AG20443 (cell line): ENCODE data around the gene RASAL3.

Experiments used
- DNase-seq: peaks from one replicate; pipeline ENCODE4 v3.0.0; 2012; ENCODE audit warnings: low spot score, mixed read lengths

RASAL3 gene

DNA sequence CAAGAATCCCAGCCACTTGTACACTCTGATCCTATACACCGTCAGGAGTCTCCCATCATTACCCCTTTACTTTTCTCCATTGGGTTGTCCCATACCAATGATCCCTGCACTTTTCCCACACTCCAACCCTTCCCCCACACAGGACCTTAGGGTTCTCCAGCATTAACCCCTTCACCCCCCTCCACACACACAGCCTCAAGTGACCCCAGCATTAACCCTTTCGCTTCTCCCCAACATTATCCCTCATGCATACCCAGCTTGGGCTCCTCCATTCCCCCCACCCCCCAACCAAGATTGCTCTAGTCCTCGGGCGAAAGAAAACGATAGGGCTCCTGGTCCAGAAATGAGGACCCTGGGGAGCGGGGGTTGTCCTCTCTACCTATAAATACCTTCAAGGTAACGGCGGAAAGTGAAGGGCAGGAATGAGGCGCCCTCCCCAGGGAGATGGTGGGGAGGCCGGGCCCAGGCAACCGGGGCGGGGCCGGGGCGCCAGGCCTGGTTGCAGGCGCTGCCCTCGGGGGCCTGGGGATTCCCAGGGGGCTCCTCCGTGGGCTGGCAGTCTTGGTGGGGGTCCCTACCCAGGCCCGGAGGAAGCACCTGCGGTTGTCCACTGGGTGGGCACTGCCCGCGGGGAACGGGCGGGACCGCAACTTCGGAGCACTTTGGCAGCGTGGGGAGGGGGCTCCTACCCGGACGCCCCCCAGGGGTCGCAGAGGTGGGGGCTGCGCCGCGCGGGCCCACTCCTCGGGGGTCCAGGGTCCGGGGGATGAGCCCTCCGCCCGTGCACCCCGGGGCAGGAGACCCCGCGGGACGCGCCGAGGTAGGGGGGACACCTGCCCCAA is 15.3 kb downstream of the RASAL3 start:
- no peak for DNase-seq

DNA sequence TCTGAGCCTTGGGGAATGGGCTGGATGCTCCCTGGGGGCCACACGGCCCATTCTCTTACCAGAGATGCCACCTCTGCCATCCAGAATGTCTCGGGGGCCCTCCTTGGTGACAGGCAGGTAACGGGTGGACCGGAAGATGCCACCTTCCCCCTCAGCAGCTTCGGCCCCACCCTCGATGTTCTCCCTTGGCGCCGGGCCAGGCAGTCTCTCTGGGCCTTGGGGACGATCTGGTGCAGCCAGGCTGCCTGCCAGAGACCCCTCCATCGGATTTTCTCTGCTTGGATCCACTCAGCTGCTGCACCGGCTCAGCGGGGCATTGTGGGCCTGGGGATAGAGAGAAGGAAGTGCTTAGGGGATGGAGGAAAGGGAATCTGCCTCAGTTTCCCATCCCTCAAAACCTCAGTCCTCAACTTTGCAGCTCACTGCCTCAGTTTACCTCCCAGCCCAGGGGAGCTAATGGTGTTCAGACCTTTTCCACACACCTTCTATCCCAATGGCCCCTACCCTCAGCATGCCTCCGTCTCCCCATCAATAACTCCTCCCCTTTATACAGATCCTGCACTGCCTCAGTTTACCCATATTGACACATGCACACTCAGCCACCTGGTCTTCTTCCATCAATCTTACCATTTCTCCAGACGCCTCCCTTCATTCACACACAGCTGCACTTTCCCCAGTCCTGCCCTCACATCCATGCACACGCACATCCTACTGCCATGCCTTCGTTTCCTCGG is 16.1 kb downstream of the RASAL3 start:
- no peak for DNase-seq

DNA sequence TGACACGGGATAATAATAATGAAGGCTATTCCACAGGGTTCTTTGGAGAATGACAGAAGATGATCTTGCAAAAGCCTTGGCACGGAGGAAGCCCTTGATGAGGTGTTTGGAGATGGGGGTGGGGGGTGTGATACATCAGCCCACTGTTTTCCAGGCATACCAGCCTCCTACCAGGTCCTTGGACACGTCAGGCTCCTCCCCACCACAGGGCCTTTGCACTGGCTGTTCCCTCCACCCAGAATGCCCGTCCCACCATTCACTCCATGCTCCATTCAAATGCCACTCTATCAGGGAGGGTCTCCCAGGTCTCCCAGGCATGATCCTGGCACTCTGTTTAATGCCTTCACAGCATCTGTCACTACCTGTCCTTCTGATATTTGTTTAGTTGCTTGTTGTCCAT is 17.3 kb downstream of the RASAL3 start:
- DNase-seq: no peak

DNA sequence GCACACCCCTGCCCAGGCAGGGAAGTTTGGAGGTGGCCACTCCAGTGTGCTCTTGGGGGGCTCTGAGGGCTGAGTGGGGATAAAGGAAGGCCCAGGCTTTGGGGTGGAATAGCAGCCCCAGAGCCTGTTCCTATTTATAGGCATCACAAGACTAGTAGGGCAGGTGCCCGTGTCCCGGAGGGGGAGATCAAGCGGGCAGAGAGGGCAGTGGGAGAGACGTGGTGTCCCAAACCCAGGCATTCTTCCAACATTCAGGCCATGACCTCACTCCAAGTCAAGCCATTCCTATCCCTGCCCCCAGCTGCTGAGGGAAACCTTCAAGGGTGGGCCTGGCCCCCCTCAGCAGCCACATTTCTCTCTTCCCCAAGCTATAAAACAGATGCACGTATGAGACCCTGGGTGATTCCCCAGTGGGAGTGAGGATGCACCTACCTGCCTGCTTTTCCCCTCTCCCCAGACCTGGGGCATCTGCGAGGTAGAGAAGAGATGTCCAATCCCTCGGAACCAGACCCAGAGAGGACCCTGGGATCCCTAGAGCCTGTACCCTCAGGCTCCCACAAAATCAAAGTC is 18.5 kb downstream of the RASAL3 start:
- DNase-seq: no peak

DNA sequence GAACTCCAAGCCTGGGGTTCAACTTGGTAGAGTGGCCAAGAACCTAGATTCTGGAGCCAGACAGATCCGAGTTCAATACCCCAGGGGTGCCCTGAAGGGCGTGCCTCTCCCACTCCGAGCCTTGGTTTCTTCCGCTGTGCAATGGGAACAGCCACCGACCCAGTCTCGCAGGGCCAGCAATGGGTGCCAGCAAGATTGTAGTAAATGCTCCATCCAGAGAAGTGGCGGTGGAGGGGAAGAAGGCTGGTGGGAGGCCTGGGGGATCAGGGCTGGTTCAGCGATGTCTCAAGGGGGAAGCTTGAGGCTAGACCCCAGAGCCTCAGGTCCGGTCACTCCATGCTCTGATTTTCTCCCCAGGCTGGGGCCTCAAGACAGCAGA is 19.1 kb downstream of the RASAL3 start:
- DNase-seq: no peak

DNA sequence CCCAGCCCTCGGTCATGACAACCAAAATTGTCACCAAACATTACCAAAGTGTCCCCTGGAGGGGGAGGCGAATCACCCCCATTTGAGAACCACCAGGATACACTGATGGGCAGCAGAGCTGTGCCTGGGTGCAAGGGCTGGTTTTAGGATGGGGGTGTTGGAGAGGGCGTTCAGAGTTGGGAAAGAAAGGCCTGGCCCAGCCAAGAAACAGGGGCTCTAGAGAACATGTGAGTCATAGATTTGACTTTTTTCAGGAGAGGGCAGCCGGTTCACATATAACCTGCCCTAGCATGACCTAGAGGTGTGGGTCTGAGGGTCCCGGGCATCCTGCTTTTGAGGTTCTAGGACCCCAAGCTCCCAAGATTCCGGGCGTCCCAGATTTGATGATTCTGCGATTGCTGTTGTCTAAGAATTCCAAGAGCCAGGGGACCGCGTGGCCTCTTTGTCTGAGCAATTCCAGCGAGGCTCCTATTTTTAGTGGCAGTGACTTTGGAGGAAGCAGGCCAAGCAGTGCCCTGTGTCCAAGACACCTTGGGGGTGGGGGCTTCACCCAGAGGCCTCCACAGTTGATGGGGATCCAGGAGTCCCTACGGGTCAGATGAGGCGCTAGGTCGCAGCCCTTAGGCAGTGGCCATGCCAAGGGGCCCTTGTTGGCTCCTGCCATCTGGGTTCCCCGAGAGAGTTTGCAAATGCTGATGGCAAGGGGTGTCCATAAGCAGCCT is 19.7 kb downstream of the RASAL3 start:
- DNase-seq: no peak

DNA sequence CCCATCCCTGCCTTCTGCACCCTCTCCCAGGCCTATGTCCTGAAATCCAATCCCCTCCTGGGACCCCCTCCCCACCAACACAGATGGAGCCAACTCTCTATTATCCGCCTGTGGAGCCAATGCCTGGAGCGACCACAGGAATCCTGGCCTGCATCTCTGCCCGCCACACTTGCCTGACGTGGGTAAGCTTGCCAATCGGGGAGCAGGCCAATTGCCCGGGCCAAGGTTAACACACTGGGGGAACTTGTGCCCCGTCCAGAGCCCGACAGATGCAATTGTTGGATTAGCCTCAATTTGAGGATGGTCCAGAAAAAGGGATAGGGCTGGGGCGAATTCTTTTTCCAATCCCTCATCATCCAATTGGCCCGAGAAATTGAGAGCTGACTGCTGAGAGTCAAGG is 20.5 kb downstream of the RASAL3 start:
- DNase-seq: no peak

DNA sequence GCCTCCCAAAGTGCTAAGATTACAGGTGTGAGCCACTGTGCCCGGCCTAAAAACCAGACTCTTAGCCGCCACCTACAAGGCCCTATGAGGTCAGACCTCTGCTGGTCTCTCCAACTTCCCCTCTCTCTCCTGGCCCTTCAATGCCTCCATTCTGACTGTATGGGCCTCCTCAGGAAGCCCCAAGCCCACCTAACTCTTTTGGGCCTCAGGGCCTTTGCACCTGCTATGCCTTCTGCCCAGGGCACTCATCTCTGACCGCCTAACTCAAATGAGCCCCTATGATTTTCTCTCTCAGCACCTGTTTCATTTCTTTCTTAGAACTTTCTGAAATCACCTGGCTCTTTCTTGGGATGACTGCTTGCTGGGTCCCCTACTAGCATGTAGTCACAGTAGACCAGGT is 21.0 kb downstream of the RASAL3 start:
- DNase-seq: no peak

DNA sequence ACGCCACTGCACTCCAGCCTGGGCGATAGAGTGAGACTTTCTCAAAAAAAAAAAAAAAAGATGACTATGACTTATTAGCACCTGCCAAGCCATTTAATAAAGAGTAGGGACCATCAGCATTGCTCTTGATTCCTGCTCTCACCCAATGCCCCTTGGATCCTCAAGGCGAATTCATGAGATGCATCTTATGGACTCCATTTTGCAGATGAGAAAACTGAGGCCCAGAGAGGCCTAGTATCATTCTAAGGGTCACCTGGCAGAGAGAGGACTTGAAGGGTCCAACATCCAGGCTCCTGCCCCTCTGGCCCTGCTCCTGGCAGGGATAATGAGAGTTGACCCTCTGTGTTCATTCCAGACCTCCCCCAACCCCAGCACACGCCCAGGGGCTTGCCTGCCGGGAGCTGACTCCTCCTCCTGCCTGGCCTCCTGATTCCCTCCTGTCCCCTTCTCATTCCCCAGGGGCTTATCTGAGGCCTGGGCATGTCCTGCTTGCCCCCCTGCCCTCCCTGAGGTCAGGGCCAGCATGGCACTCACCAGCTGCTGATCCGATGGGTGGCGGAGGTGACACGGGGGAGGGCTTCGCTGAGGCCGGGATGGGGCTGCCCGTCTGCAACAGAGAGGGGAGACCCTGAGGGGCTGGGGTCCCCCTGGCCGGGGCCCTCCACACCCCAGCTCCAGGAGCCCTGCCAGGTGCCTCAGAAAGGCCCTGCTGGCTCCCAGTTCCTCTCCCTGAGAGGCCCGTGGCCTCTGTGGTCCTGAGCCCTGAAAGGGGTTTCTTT is 22.0 kb downstream of the RASAL3 start:
- DNase-seq: no peak

DNA sequence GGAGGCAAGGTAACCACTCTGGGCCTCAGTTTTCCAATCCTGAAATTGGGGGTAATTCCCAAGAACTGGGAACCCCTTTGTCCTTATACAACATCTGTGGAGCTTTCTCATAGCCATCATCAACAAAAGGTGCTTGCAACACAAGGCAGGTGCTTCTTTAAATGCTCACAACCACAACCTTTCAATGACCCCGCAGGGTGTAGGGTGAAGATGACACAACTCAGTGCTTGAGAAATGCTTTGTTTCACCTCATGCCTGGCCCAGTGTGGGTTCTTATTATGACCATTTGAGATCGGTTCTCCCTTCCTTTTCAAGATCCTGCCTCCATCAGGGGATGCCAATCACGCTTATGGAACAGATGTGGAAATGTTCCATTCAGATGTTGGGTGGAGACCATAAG is 23.0 kb downstream of the RASAL3 start:
- DNase-seq: no peak

DNA sequence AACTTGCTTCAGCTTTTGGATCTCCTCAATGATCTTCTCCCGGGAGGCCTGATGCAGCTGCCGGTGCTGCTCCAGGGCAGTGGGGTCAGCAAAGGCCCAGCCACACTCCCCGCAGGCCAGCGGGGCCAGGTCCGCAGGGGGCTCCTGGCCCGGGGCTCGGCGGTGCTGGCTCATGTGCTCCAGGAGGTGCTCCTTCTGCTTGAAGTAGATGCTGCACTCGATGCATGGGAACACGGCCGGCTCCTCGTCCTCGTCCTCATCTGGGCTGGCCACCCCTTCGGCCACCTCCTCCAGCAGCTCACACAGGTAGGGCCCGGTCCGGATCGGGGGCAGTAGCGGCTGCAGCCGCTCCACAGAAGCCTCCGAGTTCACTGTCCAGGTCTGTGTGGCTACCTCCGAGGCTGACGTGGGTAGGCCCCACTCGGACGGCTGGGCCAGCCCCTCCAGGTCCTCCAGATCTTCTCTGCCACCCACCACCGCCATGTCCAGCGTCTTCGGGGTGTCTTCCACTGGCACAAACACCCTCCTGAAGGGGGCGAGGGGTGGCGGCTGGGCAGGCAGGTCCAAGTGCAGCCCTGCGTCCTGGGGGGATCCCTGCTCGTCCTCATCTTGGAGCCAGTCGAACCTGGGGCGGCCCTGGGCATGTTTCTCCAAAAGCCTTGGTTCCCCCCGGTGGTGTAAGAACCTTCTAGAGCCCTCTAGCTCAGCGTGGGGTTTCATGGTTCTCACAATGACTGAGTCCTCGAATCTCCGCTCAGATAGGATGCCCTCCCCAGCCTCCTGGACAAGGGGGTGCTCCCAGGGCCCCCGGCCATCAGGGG is 24.3 kb downstream of the RASAL3 start:
- no peak for DNase-seq

DNA sequence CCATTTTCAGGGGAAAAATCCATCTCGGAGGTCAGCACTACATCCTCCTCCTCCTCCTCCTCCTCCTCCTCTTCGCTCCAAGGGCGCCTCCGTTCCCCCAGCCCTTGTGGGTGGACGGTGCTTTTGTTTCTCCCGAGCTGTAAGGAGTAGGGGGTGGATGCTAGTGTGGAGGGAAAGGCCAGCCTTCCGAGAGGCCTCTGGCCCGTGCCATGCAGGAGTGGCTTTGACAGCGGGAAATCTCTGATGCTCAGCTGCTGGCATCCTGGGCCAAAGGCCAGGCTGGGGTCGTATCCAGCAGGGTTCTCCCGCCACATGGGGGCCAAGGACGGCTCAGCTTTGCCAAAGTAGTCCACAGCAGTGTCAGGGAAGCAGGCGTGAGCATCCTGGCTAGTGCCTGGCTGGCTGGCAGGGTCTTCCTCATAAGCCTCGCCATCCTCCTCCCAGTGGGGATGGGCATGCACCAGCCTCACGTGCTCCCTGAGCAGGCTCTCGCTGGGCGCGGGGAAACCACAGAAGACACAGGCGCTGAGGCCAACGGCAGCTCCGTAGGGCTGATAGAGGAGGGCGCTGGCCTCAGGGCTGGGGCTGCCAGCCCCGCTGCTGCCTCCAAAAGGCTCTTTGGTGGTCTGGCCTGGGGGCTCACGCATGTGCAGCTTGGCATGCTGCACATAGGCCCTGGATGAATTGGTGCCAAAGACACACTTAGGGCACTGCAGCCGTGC is 25.1 kb downstream of the RASAL3 start:
- DNase-seq: no peak

DNA sequence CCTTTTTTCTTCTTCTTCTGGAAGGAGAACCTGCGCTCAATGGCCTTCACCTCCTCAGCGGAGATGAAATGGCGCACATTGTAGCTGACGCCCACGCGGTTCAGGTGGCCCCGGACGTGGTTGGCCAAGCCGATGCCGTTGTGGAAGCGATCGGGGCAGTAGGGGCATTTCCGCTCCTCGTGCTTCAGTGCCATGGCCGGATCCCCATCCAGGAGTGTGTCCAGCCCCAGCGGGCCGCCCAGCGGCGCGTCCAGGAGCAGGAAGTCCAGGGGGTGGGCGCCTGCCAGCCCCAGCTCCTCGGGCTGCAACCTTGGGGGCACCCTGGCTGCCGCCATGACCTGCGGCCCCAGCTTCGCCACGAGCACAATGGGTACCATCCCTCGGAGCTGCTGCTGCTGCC is 25.8 kb downstream of the RASAL3 start:
- no peak for DNase-seq

DNA sequence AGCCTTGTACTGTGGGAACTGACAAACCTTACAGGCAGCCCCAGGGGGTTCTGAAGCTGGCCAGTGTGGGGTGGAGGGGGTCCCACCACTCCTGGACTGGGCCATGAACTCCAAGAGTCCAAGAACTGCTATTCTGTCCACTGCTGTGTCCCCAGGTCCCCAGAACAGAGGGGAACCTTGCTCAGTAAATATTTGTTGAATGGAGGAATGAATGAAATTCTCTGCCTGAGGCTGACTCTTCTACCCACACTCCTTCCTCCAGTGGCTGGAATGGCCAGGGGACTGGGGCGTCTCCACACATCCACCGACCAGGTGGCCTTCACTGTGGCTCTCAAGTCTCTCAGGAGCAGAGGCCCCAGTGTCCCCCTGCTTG is 26.2 kb downstream of the RASAL3 start:
- no peak for DNase-seq

DNA sequence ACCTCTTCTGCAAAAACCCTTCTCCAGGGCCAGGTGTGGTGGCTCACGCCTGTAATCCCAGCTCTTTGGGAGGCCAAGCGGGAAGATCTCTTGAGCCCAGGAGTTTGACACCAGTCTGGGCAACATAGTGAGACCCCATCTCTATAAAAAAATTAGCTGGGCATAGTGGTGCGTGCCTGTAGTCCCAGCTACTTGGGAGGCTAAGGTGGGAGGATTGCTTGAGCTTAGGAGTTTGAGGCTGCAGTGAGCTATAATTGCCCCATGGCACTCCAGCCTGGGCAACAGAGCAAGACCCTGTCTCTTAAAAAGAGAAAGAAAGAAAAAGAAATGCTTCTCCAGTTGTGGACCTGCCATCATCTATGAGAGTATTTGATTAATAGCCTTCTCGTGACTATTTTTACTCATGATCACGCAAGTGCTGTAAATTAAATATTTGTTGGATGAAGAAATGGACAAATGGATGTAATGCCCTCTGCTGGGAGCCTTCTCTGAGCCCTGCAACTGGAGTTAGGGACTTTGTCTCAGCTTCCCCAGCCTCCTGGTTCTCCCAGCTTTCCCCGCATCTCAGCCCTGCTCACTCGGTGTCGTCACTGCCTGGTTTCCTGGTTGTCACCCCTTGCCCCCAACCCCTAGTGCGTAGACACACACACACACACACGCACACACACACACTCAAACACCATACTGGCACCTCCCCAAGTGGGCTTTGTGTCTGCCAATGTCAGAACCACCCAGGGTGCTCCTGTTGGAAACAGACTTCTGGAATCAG is 26.8 kb downstream of the RASAL3 start:
- peak; percentile 78 for DNase-seq

DNA sequence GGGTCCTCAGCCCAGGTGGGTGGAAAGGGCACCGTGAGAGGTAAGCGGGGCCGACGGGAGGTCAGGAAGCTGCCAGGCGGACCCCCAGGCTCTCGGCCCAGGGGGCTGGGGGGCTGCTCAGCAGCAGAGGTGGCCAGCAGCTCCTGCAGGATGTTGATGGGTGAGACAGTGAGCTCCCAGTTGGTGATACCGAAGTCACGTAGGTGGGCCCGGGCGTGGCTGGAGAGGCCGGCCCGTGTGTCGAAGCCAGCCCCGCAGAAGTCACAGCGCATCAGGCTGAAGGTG is 27.6 kb downstream of the RASAL3 start:
- DNase-seq: no peak

DNA sequence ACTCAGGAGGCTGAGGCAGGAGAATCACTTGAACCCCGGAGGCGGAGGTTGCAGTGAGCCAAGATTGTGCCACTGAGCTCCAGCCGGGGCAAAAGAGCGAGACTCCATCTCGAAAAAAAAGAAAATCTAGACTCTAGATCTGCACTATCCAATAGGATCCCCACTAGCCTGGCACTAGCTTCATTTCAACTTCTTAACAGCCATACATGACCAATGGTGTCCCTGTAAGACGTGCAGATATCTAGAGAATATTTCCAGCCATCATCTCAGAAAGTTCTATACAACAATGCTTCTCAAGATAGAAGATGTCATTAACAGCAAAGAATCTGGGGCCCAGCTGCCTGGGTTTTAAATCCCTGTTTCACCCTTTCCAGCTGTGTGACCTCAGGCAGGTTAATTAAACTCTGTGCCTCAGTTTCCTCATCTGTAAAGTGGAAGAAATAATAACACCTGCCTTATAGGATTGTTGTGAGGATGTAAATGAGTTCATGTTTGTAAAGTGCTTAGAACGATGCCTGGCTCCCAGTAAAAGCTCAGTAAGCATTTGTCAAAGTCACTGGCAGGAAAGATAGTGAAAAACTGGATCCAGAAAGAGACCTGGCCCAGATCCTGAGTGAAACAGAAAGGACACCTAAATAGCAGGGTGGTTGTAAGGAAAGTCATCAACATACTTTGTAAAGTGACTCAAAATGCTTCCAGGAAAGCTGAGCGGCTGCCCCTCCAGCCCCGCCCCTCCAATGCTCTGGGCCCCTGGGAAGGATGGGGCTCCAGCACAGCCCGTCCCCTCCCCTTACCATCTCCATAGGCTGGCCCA is 28.1 kb downstream of the RASAL3 start:
- DNase-seq: peak; percentile 47

DNA sequence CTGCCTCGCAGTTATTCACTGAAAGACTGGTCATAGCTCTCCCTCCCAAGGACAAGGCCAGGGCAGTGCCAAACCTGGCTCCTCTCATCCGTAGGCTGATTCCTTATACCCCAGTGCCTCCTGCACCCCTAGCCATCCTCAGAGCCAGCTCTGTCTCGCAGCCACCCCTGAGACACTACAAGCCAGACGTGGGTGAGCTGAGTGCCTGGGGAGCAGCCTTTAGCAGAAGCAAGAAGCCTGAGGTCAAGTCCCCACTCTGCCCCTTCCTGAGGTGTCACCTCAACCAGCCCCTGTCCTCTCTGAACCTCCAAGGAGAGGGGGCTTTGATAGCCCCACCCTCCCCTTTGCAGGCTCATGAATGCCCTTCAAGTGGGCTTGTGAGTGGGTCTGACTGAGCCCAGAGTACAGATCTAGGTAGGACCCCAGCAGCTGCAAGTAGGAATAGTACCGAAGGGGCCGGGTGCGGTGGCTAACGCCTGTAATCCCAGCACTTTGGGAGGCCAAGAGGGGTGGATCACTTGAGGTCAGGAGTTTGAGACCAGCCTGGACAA is 30.8 kb downstream of the RASAL3 start:
- no peak for DNase-seq
